ENCODE measurements around the gene GALNT8.

DNA sequence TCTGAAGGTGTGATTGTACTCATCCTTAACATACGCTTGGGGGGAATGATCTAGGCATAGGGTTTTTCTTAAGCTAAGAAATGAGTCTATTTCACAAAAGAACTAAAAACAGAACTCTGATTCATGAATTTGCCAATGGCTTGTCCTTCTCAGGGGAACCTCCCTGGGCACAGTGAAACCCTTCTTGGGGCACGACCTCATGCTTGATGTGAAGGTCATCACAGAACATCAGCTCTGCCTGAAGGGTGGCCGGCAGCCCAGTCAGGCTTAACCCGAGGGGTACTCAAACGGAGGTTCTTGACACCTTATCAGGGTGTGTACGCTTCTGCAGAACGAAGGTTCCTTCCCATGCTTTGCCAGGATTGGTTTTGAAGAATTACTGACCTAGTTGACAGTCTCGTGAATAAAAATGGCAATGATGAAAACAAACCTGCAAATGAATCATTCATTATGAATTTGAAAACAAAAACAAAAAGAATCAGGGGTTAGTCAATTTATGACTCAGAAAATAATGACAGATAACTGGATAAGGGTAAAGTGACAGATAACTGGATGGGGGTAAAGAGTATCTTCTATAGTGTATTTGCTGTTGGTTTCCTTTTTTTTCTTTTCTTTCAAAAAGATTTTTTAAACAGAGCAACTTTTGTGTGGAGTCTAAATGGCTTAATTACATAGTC is 86.4 kb downstream of the GALNT8 start:
- TF ChIP-seq, protein P1, sequence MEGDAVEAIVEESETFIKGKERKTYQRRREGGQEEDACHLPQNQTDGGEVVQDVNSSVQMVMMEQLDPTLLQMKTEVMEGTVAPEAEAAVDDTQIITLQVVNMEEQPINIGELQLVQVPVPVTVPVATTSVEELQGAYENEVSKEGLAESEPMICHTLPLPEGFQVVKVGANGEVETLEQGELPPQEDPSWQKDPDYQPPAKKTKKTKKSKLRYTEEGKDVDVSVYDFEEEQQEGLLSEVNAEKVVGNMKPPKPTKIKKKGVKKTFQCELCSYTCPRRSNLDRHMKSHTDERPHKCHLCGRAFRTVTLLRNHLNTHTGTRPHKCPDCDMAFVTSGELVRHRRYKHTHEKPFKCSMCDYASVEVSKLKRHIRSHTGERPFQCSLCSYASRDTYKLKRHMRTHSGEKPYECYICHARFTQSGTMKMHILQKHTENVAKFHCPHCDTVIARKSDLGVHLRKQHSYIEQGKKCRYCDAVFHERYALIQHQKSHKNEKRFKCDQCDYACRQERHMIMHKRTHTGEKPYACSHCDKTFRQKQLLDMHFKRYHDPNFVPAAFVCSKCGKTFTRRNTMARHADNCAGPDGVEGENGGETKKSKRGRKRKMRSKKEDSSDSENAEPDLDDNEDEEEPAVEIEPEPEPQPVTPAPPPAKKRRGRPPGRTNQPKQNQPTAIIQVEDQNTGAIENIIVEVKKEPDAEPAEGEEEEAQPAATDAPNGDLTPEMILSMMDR (IDR thresholded peaks at IDR 0.05; ENCODE audit: low read depth, low read length, poor library complexity, severe bottlenecking) = no peak
- TF ChIP-seq EZH2phosphoT487 (IDR thresholded peaks at IDR 0.05; ENCODE audit: borderline replicate concordance, low read length) = no peak
